ENCODE data around the gene NDOR1.

Gene NDOR1

DNA sequence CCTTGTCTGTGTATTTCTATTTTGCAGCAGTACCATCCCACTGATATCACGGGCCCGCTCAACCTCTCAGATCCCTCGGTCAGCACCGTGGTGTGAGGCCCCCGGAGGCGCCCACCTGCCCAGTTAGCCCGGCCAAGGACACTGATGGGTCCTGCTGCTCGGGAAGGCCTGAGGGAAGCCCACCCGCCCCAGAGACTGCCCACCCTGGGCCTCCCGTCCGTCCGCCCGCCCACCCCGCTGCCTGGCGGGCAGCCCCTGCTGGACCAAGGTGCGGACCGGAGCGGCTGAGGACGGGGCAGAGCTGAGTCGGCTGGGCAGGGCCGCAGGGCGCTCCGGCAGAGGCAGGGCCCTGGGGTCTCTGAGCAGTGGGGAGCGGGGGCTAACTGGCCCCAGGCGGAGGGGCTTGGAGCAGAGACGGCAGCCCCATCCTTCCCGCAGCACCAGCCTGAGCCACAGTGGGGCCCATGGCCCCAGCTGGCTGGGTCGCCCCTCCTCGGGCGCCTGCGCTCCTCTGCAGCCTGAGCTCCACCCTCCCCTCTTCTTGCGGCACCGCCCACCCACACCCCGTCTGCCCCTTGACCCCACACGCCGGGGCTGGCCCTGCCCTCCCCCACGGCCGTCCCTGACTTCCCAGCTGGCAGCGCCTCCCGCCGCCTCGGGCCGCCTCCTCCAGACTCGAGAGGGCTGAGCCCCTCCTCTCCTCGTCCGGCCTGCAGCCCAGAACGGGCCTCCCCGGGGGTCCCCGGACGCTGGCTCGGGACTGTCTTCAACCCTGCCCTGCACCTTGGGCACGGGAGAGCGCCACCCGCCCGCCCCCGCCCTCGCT lies 37.5 kb upstream of the NDOR1 start:
- no peak for DNase-seq

DNA sequence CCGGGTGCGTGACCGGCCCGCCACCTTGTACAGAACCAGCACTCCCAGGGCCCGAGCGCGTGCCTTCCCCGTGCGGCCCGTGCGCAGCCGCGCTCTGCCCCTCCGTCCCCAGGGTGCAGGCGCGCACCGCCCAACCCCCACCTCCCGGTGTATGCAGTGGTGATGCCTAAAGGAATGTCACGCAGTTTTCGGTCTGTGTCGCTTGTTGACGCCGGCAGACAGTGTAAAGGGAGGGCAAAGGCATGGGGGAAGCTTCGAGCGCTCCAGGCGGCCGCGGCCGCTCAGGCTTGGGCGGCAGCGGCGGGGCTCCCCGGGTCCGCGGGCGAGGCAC lies 37.0 kb upstream of the NDOR1 start:
- DNase-seq = no peak

DNA sequence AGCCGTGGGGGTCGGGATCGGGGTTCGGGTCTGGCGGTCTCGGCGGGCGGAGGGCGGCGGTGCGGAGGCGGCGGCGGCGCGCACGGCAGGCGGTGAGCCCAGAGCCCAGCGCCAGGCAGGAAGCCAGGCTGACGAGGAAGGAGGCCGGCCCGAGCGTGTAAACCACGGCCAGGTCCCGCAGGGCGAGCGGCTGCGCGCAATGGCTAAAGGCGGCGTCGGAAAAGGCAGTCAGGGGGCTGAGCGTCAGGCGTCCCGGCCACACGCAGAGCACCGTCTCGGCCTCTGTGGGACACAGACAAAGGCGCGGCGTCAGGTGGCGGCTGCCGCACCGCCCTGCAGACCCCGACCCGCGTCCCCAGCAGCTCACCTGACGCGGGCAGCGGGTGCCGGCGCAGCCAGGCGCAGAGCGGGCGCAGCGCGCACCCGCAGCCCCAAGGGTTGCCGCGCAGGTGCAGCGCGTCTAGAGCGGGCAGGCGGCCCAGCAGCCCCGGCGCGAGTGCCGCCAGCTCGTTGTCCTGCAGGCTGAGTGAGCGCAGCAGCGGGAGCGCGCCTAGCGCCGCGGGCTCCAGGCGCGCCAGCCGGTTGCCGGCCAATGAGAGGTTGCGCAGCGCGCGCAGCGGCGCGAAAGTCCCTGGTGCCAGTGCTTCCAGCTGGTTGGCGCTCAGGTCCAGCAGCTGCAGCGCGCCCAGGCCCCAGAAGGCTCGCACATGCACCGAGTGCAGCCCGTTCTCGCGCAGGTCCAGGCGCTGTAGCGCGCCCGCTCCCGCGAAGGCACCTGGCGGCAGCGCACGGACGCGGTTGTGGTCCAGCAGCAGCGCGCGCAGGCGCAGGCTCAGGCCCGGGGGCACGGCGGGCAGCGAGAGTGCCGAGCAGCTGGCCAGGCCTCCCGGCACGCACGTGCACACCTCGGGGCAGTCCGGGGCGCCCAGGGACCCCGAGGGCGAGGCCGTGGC lies 36.3 kb upstream of the NDOR1 start:
- no peak for DNase-seq

DNA sequence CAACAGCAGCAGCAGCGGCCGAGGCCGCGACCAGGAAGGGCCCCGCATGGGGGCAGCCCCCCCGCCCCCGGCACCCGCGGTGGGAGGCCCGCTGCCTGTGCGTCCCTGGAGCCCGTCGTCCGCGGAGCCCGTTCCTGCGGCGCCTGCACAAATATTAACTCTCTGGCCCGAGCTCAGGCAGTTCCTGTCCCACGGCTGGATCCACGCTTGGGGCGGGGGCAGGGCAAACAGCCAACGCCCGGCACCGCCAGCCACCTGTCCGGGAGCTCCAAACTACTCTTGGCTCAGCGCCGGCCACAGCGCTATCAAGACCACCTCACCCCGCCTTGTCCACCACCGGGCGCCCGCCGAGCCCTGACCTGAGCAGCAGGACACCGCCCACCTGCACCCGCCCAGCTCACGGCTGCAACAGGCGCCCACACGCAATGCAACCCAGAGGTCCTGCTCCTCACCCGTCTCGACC lies 35.6 kb upstream of the NDOR1 start, which contains the start of gene LRRC26:
LRRC26 (minus strand) TSS at position 156 of the 463 bp plus-strand sequence; CDS start at position 48, 108 bp downstream.
- no peak for DNase-seq

DNA sequence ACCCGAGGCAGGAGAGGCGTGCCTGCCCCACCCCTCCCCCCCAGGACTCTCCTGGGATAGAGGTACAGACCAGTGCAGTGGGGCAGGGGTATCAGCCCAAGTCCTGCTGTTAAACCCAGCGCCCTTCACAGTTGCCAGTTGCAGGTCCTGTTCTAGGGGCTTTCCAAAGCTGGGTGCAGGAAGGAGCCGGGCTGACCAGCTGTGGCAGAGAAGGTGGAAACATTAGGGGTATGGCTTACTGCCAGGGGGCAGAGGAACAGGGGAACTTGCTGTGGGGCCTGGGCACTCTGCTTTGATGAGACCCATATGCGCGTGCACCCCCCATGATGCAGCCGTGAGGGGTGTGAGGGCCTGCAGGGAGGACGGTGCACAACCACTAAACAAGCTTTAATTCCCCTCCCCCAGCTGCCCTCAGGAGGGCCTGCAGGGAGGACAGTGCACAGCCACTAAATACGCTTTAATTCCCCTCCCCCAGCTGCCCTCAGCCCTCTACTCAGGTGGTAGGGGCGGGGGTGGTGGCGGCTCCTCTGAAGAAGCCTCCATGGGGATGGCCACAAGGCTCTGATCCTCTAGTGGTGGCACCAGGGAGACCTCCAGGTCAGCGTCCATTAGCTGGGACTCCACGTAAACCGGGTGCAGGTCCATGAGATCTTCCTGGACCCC lies 34.9 kb upstream of the NDOR1 start:
- no peak for DNase-seq

DNA sequence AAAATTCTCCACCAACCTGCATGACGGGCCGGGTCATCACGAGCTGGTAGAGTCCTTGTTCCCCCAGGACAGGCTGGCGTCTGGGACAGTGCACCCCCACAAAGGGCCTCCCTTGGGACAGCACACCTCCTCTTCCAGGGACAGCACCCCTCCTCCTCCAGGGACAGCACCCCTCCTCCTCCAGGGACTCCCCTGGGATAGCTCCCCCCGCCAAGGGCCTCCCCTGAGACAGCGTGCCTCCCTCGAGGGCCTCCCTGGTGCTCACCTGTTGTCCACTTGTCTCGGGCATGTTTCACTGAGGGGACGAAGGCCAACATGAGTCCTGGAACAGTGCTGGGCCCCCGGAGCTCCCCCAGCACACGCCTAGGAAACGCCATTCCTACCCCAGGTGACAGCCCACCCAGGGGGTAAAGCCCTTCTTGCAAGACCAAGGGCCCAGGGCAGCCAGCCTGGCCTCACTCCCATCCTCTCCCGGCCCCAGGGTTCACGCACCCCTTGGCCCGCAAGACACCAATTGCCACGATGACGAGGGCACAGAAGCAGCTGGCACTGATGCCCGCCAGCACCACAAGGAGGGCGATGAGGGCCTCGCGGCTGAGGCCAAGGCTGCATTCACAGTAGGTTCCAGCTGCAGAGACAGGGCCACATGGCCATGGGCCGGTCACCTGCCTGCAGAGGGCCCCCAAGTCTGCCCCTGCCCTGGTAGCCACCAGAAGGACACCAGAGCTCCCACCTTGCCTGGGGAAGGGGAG lies 34.2 kb upstream of the NDOR1 start:
- DNase-seq = no peak

DNA sequence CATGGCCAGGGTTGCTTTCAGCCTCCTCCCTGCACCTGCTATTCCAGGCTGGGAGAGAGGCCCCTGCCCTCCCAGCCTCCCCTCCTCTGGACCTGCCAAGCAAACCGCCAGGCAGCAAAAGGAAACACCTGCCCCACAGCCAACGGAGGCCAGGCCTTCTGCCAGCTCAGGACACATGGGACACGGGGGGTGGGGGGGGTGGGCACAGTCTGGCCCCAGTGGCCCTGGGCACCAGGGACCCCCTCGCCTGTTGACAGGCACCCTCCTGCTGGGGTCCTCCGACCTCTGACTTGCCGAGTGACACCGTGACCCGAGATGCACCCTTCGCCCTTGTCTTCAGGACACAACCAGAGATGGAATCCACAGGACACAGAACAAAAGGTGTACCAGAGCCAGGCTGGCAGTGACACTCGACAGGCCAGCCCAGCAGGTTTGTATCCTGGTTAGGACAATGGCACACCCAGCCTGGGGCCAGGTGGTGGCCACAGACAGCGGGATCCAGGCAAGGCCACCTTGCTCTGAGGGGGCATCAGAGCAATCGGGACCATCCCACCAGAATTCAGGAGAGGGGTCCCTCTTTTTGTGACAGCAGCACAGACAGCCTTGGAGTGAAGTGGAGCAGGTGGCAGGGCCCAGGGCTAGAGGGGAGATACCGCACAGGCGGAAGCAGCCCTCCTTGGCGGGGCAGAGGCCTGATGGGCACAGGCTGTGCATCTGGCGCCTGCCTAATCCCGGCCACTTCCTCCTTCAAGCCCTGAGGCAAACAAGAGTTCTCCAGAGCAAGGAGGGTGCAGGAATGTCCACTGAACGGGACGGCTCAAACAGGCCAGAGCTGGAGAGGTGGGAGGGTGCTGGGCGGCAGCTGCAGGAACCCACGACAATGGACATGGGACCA lies 32.4 kb upstream of the NDOR1 start:
- no peak for DNase-seq

DNA sequence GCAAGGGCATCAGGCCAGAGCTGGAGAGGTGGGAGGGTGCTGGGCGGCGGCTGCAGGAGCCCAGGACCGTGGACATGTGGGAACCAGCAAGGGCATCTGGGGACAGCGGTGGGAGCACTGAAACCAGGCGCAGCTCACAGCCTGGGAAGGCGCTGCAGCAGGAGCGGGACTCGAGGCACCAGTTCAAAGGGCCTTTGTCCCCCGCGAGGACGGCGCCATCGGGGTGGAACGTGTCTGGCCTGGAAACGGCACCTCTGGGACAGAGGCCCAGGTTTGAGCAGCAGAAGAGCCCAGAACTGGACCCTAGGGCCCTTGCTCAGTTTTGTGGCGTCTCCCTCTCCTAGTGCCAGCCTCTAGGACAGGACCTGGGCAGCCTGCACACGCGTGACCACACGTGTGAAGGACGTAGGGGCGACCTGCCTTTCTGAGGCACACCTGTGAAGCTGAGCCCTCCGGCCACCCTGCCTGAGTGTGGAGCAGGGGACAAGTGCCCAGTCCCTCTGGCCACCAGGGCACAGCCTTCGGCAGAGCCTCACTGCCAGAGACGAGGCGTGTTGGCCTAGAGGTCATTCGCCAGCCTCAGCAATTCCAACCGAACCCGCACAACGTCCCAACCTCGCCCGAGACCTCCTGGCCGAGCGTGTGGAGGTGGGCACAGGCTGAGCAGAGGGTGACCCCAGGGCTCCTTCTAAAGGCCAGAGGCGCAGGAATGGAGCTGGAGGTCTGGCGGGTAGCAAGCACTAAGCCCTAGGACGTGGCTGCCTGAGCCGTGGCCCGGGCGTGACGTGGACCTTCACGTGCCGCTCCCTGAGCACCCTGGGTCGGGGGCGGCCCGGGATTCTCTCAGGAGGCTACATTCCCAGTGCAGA lies 31.5 kb upstream of the NDOR1 start:
- no peak for DNase-seq

DNA sequence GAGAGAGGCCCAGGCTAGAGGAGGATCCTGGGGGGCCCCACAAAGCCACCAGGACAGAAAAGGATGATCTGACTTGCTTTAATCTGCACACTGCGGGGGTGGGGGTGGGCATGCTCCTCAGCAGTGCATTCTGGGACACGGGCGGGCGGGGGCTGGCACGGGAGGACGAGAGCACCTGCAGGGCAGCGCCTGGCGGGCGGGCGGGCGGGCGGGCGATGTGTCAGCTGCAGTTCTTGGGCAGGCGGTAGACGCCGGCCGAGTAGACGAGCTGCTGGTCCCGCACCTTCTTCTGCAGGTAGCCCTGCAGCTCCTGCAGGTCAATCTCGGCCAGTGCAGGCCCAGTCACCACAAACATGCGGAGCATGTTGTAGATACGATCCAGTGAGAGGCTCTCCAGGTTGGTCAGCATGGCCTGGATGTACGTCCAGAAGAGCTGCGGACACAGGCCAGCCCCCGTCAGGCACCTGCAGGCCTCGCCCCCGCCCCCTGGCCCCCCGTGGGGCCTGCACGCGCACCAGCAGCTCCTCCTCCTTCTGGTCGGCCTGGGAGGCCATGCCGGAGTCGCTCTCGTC lies 30.7 kb upstream of the NDOR1 start:
- DNase-seq = no peak

DNA sequence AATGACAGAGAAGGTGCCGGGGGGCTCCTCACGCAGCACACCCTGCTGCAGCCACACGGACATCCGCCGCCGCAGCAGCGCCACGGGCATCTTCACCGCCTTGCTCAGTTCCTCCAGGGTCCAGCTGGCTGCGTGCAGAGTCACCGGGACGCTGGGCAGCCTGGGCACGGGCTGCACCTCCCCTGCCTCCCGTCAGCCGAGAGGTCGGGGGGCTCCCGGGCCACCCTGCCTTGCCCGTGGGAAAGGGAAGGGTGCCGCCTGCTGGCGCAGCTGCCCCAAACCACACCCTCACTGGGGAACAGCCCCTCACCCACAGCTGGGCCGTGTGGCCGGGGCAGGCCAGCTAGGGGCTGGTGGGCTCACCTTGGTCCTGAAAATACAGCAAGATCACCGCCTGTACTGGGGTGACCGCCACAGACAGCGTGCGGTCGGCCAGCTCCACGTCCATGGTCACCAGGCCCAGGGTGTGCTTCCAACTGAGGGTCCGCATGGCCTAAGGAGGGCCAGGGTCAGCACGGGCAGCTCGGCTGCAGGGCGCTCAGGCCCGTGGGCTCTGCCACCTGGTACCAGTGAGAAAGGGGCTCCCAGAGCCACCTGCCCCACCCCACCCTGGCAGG lies 30.0 kb upstream of the NDOR1 start:
- no peak for DNase-seq

DNA sequence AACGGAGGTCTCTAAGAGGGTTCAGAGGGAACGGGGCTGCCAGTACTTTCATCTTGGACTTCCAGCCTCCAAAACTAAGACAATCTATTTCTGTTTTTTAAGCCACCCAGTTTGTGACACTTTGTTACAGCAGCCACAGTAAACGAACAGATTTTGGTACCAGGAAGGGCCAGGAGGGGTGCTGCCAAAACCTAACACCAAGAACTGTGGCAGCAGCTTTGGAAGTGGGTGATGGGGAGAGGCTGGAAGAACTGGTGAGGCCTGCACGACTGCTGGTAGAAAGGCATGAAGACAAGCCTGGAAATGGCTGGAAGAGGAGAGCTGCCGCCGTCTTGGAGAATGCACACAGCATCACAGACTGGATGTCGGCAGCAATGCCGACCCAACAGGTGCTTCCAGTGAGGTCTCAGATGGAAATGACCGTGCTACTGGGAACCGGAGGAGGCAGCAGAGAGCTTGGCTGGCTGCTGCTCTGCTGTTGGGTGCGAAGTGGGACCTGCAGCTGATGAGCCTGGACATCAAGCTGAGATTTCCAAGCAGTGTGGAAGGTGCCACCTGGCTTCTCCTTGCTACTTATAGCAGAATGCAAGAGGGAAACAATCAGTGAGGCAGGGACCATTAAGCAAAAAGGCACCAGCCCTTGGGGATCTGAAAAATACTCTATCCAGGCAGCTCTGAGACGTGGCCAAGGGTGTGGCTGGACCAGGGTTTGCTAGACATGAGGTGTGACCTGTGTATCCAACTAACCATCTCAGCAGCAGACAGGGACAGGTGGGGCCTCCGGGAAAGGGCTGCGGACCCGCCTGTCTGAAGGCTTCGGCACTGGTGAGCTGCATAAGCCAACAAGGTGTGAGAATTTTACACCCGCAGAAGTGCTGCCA lies 29.0 kb upstream of the NDOR1 start:
- no peak for DNase-seq

DNA sequence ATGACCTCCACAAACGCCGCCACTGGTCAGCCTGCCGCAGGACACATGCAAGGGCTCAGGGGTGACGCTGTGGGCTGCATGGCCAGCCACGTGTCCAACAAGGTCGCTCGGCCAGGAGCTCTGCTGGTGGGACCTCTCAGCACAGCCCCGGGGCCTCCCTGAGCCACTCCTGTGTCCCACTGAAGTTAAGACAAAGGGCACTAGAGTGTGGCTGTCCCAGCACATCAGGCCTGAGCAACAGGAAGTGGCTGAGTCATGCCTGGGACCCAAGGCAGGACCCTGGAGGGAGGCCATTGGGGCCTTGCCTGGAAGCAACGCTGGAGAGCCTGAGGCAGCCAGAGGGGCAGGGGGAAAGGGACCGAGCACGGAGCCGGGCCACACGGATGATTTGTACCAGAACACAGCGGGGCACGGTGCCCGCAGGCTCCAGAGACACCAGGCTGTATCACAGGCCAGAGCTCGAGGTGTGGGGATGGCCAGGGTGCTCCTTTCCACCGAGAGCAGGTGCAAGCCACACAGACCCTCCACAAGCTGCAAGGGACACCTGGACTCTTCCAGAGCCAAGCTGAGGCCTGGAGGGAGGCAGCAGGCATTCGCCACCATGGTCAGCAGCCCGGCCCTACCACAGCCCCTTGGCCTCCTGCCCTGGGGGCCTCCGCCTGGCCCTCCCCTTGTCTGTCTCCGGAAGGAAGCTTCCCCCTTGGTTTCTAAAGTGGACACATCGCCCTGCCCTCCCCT lies 27.1 kb upstream of the NDOR1 start:
- no peak for DNase-seq

DNA sequence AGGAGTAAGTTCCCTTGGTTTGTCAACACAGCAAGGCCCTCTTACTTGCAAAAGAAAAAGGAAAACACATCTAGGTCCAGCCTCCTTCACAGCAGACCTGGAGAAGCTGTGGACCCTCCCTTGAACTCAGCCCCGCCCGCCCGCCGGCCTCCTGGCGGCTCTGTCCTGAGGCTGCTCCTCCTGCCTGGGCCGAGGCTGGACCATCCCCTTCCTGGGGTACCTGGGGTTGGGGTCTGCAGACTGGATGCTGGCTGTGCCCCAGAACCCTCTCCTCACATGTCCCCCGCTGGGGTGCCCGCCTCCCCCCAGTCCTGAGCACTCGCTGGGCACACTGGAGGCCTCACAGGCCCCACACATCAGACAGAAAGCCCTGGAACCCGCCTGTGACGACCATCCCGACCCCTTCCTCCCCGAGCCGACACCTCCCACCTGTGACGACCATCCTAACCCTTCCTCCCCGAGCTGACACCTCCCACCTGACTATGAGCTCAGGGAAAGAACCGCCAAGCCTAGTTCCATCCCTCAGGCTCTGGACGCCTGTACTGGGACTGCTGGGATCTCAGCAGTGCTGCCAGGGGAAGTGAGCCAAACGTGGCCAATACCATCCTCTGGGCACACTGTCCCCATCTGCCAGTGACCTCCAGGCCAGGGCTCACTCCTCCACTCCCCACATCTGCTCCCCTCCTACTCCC lies 26.4 kb upstream of the NDOR1 start:
- no peak for DNase-seq

DNA sequence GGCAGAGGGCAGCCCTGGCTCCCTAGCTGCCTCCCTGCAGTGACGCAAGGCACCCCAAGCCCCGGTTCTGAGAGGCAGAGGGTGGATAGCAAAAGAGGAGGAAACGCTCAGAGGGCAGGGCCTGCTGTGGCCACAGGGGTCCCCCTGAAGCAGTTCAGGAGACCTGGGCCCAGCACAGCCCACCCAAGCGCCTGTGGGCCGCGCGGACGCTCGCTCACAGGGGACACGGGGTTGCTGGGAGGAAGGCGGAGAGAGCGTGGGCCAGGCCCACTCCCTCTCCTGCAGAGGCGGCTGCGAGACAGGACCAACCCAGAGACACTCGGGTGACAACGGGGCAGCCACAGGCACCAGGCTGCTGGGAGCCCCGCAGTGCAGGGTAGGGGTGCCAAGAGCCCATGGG lies 25.7 kb upstream of the NDOR1 start:
- no peak for DNase-seq

DNA sequence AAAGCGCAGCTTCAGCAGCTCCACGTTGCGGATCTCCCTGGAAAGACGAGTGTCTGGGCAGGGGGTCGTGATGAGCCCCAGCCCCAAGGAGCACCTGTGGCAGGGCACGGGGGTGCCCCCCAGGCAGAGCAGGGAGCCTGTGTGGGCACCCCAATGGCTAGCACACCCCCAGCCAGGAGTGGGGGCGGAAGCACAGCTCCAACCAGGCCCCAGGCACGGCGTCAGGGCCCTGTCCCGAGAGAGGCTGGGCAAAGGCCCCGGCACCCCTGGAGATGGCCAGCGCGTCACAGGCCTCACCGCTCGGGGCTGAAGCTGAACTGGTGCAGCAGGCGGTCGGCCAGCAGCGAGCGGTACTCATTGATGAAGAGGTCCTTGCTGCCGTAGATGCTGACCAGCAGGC lies 25.0 kb upstream of the NDOR1 start:
- no peak for DNase-seq

DNA sequence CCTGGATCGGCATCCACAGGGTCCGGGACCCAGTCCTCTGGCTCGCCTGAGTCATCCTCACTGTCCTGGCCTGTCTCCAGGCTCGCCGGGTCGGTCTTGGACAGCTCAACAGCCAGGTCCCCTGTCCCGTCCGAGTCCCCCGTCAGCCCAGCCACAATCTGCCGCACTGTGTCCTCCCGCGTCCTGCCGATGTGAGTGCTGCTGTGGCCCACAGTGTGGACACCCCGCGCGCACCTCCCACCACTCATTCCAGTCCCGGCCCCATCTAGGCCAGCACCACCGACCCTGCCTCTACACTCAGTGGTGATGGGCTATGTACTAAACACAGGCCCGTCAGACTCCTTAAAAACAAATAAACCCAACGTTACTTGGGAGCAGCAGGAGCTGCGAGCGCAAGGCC lies 23.8 kb upstream of the NDOR1 start:
- DNase-seq = no peak

DNA sequence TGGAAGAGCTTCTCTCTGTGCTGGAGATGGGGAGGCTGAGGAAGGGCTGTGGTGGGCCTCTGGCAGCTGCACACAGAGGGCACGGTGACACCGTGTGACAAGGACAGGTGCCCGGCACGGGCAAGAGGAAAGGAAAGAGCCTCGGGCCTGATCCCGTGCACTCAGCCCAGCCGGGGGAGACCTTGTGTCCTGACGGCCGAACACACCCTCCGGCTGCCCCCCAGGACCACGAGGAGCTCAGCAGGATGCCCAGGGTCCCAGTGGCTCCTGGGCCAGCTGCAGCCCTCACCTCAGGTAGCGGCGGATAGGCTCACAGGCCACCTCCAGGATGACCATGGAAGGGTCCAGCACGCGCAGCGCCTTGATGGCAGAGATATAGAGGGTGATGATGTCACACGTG lies 22.7 kb upstream of the NDOR1 start:
- DNase-seq = no peak
